GM21825 (cell line): ENCODE measurements around the gene HNRNPH3.

Experiments
- ATAC-seq: cut with Tn5 transposase; IDR thresholded peaks from one replicate; pipeline ENCODE4 v1.9.1; 2021; ENCODE audit warnings: mild to moderate bottlenecking, moderate library complexity; ENCODE audit not compliant: unreplicated experiment

HNRNPH3 gene

DNA sequence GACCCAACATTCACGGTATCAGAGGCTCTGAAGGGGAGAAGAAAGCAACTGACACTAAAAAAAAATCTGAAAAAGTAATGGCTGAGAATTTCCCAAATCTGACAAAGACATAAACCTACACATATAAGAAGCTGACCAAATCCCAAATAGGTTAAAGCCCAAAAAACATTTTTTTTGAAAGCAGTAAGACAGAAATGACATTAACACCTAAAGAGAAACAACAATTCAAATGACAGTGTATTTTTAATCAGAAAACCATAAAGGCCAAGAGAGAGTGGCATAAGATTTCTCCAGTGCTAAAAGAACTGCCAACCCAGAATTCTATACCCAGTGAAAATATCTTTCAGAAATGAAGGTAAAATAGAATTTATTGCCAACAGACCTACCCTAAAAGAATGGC lies 39.7 kb downstream of the HNRNPH3 start:
- ATAC-seq = no peak

DNA sequence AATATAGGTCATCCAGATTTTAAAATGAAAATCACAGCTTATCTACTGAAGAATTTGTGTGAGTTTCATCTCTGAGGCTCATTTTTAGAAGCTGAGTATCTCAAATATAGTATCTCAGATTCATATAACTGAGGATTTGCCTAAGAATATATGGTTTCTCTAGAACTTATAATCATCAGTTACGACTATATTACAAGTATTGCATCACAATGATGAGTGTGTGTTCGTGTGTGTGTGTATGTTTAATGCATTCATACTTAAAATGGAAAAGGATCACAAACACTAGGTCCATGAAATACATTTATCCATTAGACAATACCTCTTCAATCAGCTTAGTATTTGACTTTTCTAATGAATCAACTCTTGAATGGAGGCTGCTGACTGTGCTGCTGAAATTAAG lies 53.9 kb downstream of the HNRNPH3 start:
- ATAC-seq = no peak
